ENCODE measurements around the gene DDX23.

GRCh38 chr12:48822139-48822538 is 29.8 kb downstream of the DDX23 start:
- TF ChIP-seq POLR2A (IDR thresholded peaks at IDR 0.05) (no peak), CTCF (IDR thresholded peaks at IDR 0.05) (no peak), EP300 (IDR thresholded peaks at IDR 0.05) (no peak)
